ENCODE measurements around the gene RPL37A.

DNA sequence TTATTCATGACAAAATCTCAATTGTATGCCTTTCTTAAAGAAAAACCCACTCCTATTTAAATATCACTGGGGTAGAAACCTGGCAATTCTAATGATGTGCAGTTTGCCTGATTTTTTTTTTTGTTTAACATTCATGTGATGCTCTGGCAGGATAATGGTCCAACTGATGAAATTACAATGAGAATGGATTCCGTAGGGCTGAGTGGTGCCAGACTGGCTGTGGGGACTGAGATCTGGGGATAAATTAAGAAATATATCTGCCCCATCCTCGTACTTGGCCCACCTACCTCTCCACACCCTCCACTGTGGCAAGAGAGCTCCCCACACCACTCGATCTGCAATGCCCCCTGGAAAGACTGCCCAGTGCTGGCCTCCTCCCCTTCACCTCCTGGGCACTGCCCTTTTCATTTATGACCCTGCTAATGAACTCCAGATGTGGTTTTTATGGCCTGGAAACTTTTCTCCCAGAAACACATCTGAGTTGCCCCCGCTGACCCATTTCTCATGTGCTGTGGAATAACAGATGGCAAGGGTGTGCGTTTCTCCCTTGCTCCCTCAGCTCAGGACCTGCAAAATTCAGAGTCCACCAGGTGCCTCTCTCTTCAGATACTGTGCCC, 33.0 kb upstream of the RPL37A start:
- TF ChIP-seq, protein P1, sequence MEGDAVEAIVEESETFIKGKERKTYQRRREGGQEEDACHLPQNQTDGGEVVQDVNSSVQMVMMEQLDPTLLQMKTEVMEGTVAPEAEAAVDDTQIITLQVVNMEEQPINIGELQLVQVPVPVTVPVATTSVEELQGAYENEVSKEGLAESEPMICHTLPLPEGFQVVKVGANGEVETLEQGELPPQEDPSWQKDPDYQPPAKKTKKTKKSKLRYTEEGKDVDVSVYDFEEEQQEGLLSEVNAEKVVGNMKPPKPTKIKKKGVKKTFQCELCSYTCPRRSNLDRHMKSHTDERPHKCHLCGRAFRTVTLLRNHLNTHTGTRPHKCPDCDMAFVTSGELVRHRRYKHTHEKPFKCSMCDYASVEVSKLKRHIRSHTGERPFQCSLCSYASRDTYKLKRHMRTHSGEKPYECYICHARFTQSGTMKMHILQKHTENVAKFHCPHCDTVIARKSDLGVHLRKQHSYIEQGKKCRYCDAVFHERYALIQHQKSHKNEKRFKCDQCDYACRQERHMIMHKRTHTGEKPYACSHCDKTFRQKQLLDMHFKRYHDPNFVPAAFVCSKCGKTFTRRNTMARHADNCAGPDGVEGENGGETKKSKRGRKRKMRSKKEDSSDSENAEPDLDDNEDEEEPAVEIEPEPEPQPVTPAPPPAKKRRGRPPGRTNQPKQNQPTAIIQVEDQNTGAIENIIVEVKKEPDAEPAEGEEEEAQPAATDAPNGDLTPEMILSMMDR (IDR thresholded peaks at IDR 0.05), result no peak
- TF ChIP-seq POLR2A (IDR thresholded peaks at IDR 0.05), result no peak

All from esophagus squamous epithelium (tissue), 4 donors.